Smooth muscle cell (in vitro differentiated cells): ENCODE measurements around the gene CACNA2D1. TPM values are rescaled to one million over a fixed set of nuclear protein-coding genes. Genes with fewer than 3 reads are reported as not detected.

ENCODE experiments used
- DNase-seq: peaks from one replicate; lab custom pipeline; 2025; ENCODE audit not compliant: unreplicated experiment; lab: John Stamatoyannopoulos, UW
- H2AFZ ChIP-seq: fragments of 200-600 bp; sonication (generic); 2 replicates; pipeline ENCODE4 v1.6.0; 2016; ENCODE audit warnings: antibody characterized with exemption, low read depth, mild to moderate bottlenecking
- H3F3A ChIP-seq: fragments of 200-600 bp; sonication (generic); 2 replicates; pipeline ENCODE4 v1.6.0; 2017; ENCODE audit warnings: antibody characterized with exemption, low read depth
- H3K27ac ChIP-seq: fragments of 200-600 bp; sonication (generic); 2 replicates; pipeline ENCODE4 v1.5.1; 2016; ENCODE audit warnings: low read depth, mild to moderate bottlenecking
- H3K27me3 ChIP-seq: fragments of 200-600 bp; sonication (generic); 2 replicates; pipeline ENCODE4 v1.6.1; 2016; ENCODE audit warnings: low read depth, mild to moderate bottlenecking
- H3K36me3 ChIP-seq: fragments of 200-600 bp; sonication (generic); 2 replicates; pipeline ENCODE4 v1.5.1; 2016; ENCODE audit warnings: low read depth
- H3K4me1 ChIP-seq: fragments of 200-600 bp; sonication (generic); 2 replicates; pipeline ENCODE4 v1.5.1; 2016; ENCODE audit warnings: low read depth
- H3K4me2 ChIP-seq: fragments of 200-600 bp; sonication (generic); 2 replicates; pipeline ENCODE4 v1.6.0; 2016; ENCODE audit warnings: mild to moderate bottlenecking
- H3K4me3 ChIP-seq: fragments of 200-600 bp; sonication (generic); 2 replicates; pipeline ENCODE4 v1.5.1; 2016; ENCODE audit warnings: mild to moderate bottlenecking
- H3K79me2 ChIP-seq: fragments of 200-600 bp; sonication (generic); 2 replicates; pipeline ENCODE4 v1.6.0; 2016; ENCODE audit warnings: low read depth, mild to moderate bottlenecking
- H3K9ac ChIP-seq: fragments of 200-600 bp; sonication (generic); 2 replicates; pipeline ENCODE4 v1.6.0; 2016; ENCODE audit warnings: low read depth
- H3K9me3 ChIP-seq: fragments of 200-600 bp; sonication (generic); replicated peaks from 2 replicates; pipeline ENCODE4 v1.5.1; 2016; ENCODE audit warnings: low read depth
- H4K20me1 ChIP-seq: fragments of 200-600 bp; sonication (generic); 2 replicates; pipeline ENCODE4 v1.6.0; 2016; ENCODE audit warnings: low read depth
- WGBS: methylation state at CpG from one replicate; pipeline ENCODE4 v1.1.7; 2016; ENCODE audit warnings: low lambda C conversion rate; 5-methylcytosine and 5-hydroxymethylcytosine counted together
- polyA plus RNA-seq: library from polyadenylated mRNA; unstranded; fragments of >200 nt; fragmentation: Nextera tagmentation; extraction: Ambion mirVana; gene quantifications from 2 replicates; pipeline ENCODE4 v1.2.1, GENCODE V29; 2016
- total RNA-seq: library from RNA; depleted of rRNA; stranded (reverse); fragments of >200 nt; gene quantifications from 2 replicates; pipeline ENCODE4 v1.2.3, GENCODE V29; 2014
- TF ChIP-seq, protein P1 (sequence below): fragments of 200-600 bp; sonication (generic); IDR thresholded peaks from 2 replicates; pipeline ENCODE4 v1.5.1; 2017; ENCODE audit warnings: borderline replicate concordance, mild to moderate bottlenecking, antibody characterized with exemption; ENCODE audit not compliant: insufficient read depth, poor library complexity, severe bottlenecking

CACNA2D1 gene
- total and polyA plus RNA-seq, 2 experiments from 2014 or later: 4.1 to 39.3 TPM

DNA sequence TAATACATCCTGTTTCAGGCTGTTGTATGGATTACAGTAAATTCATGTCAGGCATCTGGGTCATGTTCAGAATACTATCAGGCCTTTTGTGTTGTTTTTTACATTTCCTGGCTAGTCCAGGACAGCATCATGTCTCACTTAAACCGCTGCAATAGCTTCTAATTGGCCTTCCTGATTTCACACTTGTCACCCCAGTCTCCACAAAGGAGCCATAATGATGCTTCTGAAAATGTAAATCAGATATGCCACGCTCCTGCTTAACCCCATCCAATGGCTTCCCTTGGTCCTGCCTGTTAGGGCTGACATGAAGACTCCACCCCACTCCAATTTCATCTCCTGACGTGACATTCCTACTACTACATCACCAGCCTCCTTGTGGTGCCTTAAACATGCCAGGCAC is 220.0 kb downstream of the CACNA2D1 start:
- H3K4me3 ChIP-seq: no peak overlapping the region
- no peak overlapping the region for H2AFZ ChIP-seq
- no peak overlapping the region for H3K27ac ChIP-seq
- H3K9me3 ChIP-seq: no peaks in the 10 kb centered on the region
- no peak overlapping the region for H3K4me2 ChIP-seq
- H3K36me3 ChIP-seq: no peaks in the 10 kb centered on the region
- H3F3A ChIP-seq: no peaks in the 10 kb centered on the region
- H4K20me1 ChIP-seq: no peaks in the 10 kb centered on the region
- no peaks in the 10 kb centered on the region for H3K79me2 ChIP-seq
- no peaks in the 10 kb centered on the region for H3K4me1 ChIP-seq
- WGBS: 78% methylated on average over 3 of the region's 3 CpGs
- H3K27me3 ChIP-seq: no peaks in the 10 kb centered on the region
- no peak overlapping the region for H3K9ac ChIP-seq
- DNase-seq: no peak
- TF ChIP-seq, protein P1, sequence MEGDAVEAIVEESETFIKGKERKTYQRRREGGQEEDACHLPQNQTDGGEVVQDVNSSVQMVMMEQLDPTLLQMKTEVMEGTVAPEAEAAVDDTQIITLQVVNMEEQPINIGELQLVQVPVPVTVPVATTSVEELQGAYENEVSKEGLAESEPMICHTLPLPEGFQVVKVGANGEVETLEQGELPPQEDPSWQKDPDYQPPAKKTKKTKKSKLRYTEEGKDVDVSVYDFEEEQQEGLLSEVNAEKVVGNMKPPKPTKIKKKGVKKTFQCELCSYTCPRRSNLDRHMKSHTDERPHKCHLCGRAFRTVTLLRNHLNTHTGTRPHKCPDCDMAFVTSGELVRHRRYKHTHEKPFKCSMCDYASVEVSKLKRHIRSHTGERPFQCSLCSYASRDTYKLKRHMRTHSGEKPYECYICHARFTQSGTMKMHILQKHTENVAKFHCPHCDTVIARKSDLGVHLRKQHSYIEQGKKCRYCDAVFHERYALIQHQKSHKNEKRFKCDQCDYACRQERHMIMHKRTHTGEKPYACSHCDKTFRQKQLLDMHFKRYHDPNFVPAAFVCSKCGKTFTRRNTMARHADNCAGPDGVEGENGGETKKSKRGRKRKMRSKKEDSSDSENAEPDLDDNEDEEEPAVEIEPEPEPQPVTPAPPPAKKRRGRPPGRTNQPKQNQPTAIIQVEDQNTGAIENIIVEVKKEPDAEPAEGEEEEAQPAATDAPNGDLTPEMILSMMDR: no peak

DNA sequence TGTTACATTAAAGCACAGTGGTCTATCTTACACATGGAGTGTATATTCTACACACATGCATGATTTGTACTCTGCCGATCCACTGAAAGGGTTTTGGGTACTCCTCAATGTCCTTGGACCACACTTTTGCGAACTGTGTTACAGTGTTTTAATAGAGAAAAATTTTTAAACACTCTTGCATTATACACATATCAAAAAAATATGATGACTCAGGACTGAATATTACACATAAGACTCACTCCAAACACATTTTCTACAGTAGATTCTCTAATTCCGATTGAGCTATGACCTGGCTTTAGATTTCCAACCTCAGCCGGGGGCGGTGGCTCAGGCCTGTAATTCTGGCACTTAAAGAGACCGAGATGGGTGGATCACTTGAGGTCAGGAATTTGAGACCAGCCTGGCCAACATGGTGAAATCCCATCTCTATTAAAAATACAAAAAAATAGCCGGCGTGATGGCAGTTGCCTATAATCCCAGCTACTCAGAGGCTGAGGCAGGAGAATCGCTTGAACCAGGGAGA is 222.4 kb downstream of the CACNA2D1 start:
- Histone ChIP-seq H3K27ac (no peak overlapping the region), H3K4me3 (no peak overlapping the region), H3K79me2 (no peaks in the 10 kb centered on the region), H3K4me1 (no peaks in the 10 kb centered on the region), H3K9ac (no peak overlapping the region), H3K36me3 (no peaks in the 10 kb centered on the region), H3F3A (no peaks in the 10 kb centered on the region), H3K27me3 (no peaks in the 10 kb centered on the region), H4K20me1 (no peaks in the 10 kb centered on the region), H3K9me3 (no peaks in the 10 kb centered on the region), H2AFZ (no peak overlapping the region), H3K4me2 (no peak overlapping the region)
- 89% methylated on average over 9 of the region's 9 CpGs for WGBS
- no peak for DNase-seq
- TF ChIP-seq, protein P1: no peak

DNA sequence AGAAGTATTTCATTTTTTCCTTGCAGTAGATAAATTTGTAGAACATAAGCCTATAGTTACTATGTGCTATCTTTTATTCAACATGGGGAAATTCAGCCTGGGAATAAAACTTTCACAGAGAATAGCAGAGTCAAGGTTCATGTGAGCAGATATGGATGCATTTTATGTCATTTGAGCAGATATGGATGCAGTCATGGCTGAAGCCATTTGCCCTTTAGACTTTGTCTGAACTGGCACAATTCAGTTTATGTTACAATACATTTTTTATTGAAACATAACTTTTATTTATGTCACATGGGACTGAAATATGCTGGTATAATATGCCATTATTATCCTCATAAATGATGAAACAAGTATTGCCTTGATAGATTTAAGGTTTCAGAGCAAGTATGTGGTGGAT is 231.1 kb downstream of the CACNA2D1 start:
- TF ChIP-seq, protein P1: no peak
- Histone ChIP-seq H3K36me3 (no peaks in the 10 kb centered on the region), H3K4me1 (no peaks in the 10 kb centered on the region), H4K20me1 (no peaks in the 10 kb centered on the region), H3K4me2 (no peak overlapping the region), H3K9me3 (no peaks in the 10 kb centered on the region), H3K4me3 (no peak overlapping the region), H3K27ac (no peak overlapping the region), H3K27me3 (no peaks in the 10 kb centered on the region), H3F3A (no peaks in the 10 kb centered on the region), H3K79me2 (no peaks in the 10 kb centered on the region), H2AFZ (no peak overlapping the region), H3K9ac (no peak overlapping the region)
- no peak for DNase-seq

DNA sequence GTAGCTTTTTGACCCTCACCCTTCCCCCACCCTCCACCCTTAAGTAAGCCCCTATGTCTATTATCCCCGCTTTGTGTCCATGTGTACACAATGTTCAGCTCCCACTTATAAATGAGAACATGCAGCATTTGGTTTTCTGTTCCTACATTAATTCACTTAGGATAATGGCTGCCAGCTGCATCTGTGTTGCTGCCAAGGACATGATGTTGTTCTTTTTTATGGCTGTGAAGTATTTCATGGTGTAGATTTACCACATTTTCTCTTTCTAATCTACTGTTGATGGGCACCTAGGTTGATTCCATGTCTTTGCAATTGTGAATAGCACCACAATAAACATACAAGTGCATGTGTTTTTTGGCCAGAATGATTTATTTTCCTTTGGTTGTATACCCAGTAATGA is 232.2 kb downstream of the CACNA2D1 start:
- Histone ChIP-seq H4K20me1 (no peaks in the 10 kb centered on the region), H3K4me1 (no peaks in the 10 kb centered on the region), H2AFZ (no peak overlapping the region), H3K79me2 (no peaks in the 10 kb centered on the region), H3K4me3 (no peak overlapping the region), H3K27ac (no peak overlapping the region), H3K4me2 (no peak overlapping the region), H3K36me3 (no peaks in the 10 kb centered on the region), H3K27me3 (no peaks in the 10 kb centered on the region), H3F3A (no peaks in the 10 kb centered on the region), H3K9me3 (no peaks in the 10 kb centered on the region), H3K9ac (no peak overlapping the region)
- TF ChIP-seq, protein P1: no peak
- no peak for DNase-seq
- WGBS: 100% methylated on average over 1 of the region's 1 CpG
